ENCODE results near the gene PCSK2.

The PCSK2 gene

GRCh38 chr20:17445543-17445942 is 218.7 kb downstream of the PCSK2 start:
- no peak for DNase-seq (ENCODE audit: low read depth, low spot score)

GRCh38 chr20:17446171-17446570 is 219.3 kb downstream of the PCSK2 start:
- no peak for DNase-seq (ENCODE audit: low read depth, low spot score)

- DNase-seq (ENCODE audit: low read depth, low spot score), result no peak
Measured at GRCh38 chr20:17448071-17448470, 221.2 kb downstream of the PCSK2 start.

- DNase-seq (ENCODE audit: low read depth, low spot score), result no peak
Measured at GRCh38 chr20:17449031-17449430, 222.2 kb downstream of the PCSK2 start.

GRCh38 chr20:17452441-17452840 is 225.6 kb downstream of the PCSK2 start:
- no peak for DNase-seq (ENCODE audit: low read depth, low spot score)

- DNase-seq (ENCODE audit: low read depth, low spot score), result no peak
Measured at GRCh38 chr20:17453592-17453991, 226.8 kb downstream of the PCSK2 start.

GRCh38 chr20:17456279-17456678 is 229.4 kb downstream of the PCSK2 start:
- no peak for DNase-seq (ENCODE audit: low read depth, low spot score)

GRCh38 chr20:17457079-17457478 is 230.2 kb downstream of the PCSK2 start:
- no peak for DNase-seq (ENCODE audit: low read depth, low spot score)

GRCh38 chr20:17457588-17458190 is 230.8 kb downstream of the PCSK2 start:
- DNase-seq (ENCODE audit: low read depth, low spot score), result no peak

- DNase-seq (ENCODE audit: low read depth, low spot score), result no peak
Measured at GRCh38 chr20:17460119-17460518, 233.3 kb downstream of the PCSK2 start.

GRCh38 chr20:17461941-17462340 is 235.1 kb downstream of the PCSK2 start:
- DNase-seq (ENCODE audit: low read depth, low spot score), result no peak

GRCh38 chr20:17463711-17464110 is 236.9 kb downstream of the PCSK2 start:
- DNase-seq (ENCODE audit: low read depth, low spot score), result no peak

- no peak for DNase-seq (ENCODE audit: low read depth, low spot score)
Measured at GRCh38 chr20:17465236-17465635, 238.4 kb downstream of the PCSK2 start.

- DNase-seq (ENCODE audit: low read depth, low spot score), result no peak
Measured at GRCh38 chr20:17466641-17467040, 239.8 kb downstream of the PCSK2 start.

- DNase-seq (ENCODE audit: low read depth, low spot score), result no peak
Measured at GRCh38 chr20:17467120-17467655, 240.3 kb downstream of the PCSK2 start.

- DNase-seq (ENCODE audit: low read depth, low spot score), result no peak
Measured at GRCh38 chr20:17468073-17468840, 241.4 kb downstream of the PCSK2 start.

GRCh38 chr20:17469246-17470030 is 242.6 kb downstream of the PCSK2 start:
- no peak for DNase-seq (ENCODE audit: low read depth, low spot score)

GRCh38 chr20:17470521-17470920 is 243.7 kb downstream of the PCSK2 start:
- no peak for DNase-seq (ENCODE audit: low read depth, low spot score)

- DNase-seq (ENCODE audit: low read depth, low spot score), result no peak
Measured at GRCh38 chr20:17470973-17471372, 244.1 kb downstream of the PCSK2 start.

- DNase-seq (ENCODE audit: low read depth, low spot score), result no peak
Measured at GRCh38 chr20:17471606-17472187, 244.9 kb downstream of the PCSK2 start.

GRCh38 chr20:17473659-17474058 is 246.8 kb downstream of the PCSK2 start:
- no peak for DNase-seq (ENCODE audit: low read depth, low spot score)

GRCh38 chr20:17479063-17479657 is 252.3 kb downstream of the PCSK2 start:
- no peak for DNase-seq (ENCODE audit: low read depth, low spot score)
